ENCODE results near the gene UCN.
"Not testable (repeated sequence)": the region's sequence is repeated elsewhere in the genome, so short reads cannot be mapped to it uniquely, and the experiment has no call there.

Gene UCN

DNA sequence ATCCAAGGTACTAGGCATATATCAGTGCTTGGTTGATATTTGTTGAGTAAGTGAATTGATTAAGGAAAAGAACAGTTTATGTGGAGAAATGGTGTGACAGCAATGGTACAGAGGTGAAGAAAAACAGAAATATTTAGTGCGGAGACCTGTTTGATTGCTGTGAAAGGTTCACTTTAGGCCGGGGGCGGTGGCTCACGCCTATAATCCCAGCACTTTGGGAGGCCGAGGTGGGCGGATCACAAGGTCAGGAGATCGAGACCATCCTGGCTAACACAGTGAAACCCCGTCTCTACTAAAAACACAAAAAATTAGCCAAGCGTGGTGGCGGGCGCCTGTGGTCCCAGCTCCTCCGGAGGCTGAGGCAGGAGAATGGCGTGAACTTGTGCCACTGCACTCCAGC, 39.9 kb downstream of the UCN start:
- POLR2A ChIA-PET; H3K9me3 ChIP-seq (ENCODE audit: control insufficient read depth, insufficient read depth, low read depth, low read length); H3K36me3 ChIP-seq (ENCODE audit: control insufficient read depth in 2 of 2, insufficient read depth in 1 of 2, low read length in 2 of 2); H3K4me3 ChIP-seq (ENCODE audit: low read depth, low read length); H3K27ac ChIP-seq (ENCODE audit: extremely low read depth, low read depth, low read length); H3K4me1 ChIP-seq (ENCODE audit: control insufficient read depth, insufficient read depth, low read length): not testable (repeated sequence)
- TF ChIP-seq ZFHX2 (tag by site-specific recombination; conservative IDR thresholded peaks at IDR 0.05) (peak; percentile 56), EGR2 (tag by site-specific recombination; IDR thresholded peaks at IDR 0.05; ENCODE audit: low read depth) (peak; percentile 71)
- CTCF ChIA-PET, result interaction anchor here (1.8 kb wide), 1 partner anchor 35 kb away, joined by 8 read pairs; no protein-coding TSS in a partner anchor

- Histone ChIP-seq H3K9me3 (ENCODE audit: control insufficient read depth, insufficient read depth, low read depth, low read length) (no peaks in the 10 kb centered on the region), H3K4me3 (ENCODE audit: low read depth, low read length) (no peak overlapping the region), H3K27ac (ENCODE audit: extremely low read depth, low read depth, low read length) (no peak overlapping the region), H3K4me1 (ENCODE audit: control insufficient read depth, insufficient read depth, low read length) (peaks cover 9% of the 10 kb centered on the region), H3K36me3 (ENCODE audit: control insufficient read depth in 2 of 2, insufficient read depth in 1 of 2, low read length in 2 of 2) (no peaks in the 10 kb centered on the region)
- ChIA-PET POLR2A (interaction anchor here (1.0 kb wide), 1 partner anchor 15 kb away, joined by 3 read pairs; no protein-coding TSS in a partner anchor), CTCF (interaction anchor here (0.6 to 6.2 kb wide), 18 partner anchors 8 to 668 kb away, joined by 3 to 96 read pairs (median 5); partner anchors contain the start of gene TRIM54)
- no peak for TF ChIP-seq ZNF266 (tag by site-specific recombination; IDR thresholded peaks at IDR 0.05; ENCODE audit: low read depth)
- TF ChIP-seq ZNF335 (tag by site-specific recombination; conservative IDR thresholded peaks at IDR 0.05), result peak; percentile 38; the same call in 1 of the 2 replicates
Measured at GRCh38 chr2:27265536-27265870, 42.7 kb downstream of the UCN start.

- POLR2A ChIA-PET, result interaction anchor here (1.0 kb wide), 1 partner anchor 15 kb away, joined by 3 read pairs; no protein-coding TSS in a partner anchor
- CTCF ChIA-PET, result interaction anchor here (0.6 to 6.2 kb wide), 19 partner anchors 9 to 667 kb away, joined by 3 to 96 read pairs (median 5); partner anchors contain the start of gene TRIM54
- peaks cover 9% of the 10 kb centered on the region for H3K4me1 ChIP-seq (ENCODE audit: control insufficient read depth, insufficient read depth, low read length)
- no peaks in the 10 kb centered on the region for H3K9me3 ChIP-seq (ENCODE audit: control insufficient read depth, insufficient read depth, low read depth, low read length)
- no peak overlapping the region; the same call in 1 of the 2 replicates for H3K27ac ChIP-seq (ENCODE audit: extremely low read depth, low read depth, low read length)
- peak overlapping the region; percentile 25 for H3K4me3 ChIP-seq (ENCODE audit: low read depth, low read length)
- H3K36me3 ChIP-seq (ENCODE audit: control insufficient read depth in 2 of 2, insufficient read depth in 1 of 2, low read length in 2 of 2), result no peaks in the 10 kb centered on the region
- TF ChIP-seq ZNF174 (tag by site-specific recombination; IDR thresholded peaks at IDR 0.05) (no peak), ZNF292 (tag by site-specific recombination; IDR thresholded peaks at IDR 0.05; ENCODE audit: borderline replicate concordance, low read depth) (no peak), TSHZ1 (tag by site-specific recombination; IDR thresholded peaks at IDR 0.05; ENCODE audit: borderline replicate concordance) (no peak), GLIS2 (tag by site-specific recombination; IDR thresholded peaks at IDR 0.05) (peak; percentile 7; the same call in 1 of the 2 replicates), ZNF175 (tag by site-specific recombination; IDR thresholded peaks at IDR 0.05) (no peak), ZNF16 (tag by site-specific recombination; IDR thresholded peaks at IDR 0.05; ENCODE audit: low read depth) (no peak), ZNF777 (tag by site-specific recombination; IDR thresholded peaks at IDR 0.05; ENCODE audit: borderline replicate concordance) (peak; percentile 95), BCL11B (tag by site-specific recombination; IDR thresholded peaks at IDR 0.05; ENCODE audit: low read depth) (no peak), ZNF596 (tag by site-specific recombination; IDR thresholded peaks at IDR 0.05) (no peak), REPIN1 (tag by site-specific recombination; IDR thresholded peaks at IDR 0.05; ENCODE audit: low read depth) (no peak), ZNF211 (tag by site-specific recombination; IDR thresholded peaks at IDR 0.05; ENCODE audit: low read depth) (no peak), ZNF501 (tag by site-specific recombination; IDR thresholded peaks at IDR 0.05) (peak; percentile 35; the same call in 1 of the 2 replicates), KLF9 (tag by site-specific recombination; IDR thresholded peaks at IDR 0.05; ENCODE audit: low read depth) (no peak; the same call in 1 of the 2 replicates), ZNF555 (tag by site-specific recombination; conservative IDR thresholded peaks at IDR 0.05) (no peak)
- TF ChIP-seq, protein P1, sequence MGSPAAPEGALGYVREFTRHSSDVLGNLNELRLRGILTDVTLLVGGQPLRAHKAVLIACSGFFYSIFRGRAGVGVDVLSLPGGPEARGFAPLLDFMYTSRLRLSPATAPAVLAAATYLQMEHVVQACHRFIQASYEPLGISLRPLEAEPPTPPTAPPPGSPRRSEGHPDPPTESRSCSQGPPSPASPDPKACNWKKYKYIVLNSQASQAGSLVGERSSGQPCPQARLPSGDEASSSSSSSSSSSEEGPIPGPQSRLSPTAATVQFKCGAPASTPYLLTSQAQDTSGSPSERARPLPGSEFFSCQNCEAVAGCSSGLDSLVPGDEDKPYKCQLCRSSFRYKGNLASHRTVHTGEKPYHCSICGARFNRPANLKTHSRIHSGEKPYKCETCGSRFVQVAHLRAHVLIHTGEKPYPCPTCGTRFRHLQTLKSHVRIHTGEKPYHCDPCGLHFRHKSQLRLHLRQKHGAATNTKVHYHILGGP (tag by site-specific recombination; IDR thresholded peaks at IDR 0.05), result no peak
- TF ChIP-seq, protein P2, sequence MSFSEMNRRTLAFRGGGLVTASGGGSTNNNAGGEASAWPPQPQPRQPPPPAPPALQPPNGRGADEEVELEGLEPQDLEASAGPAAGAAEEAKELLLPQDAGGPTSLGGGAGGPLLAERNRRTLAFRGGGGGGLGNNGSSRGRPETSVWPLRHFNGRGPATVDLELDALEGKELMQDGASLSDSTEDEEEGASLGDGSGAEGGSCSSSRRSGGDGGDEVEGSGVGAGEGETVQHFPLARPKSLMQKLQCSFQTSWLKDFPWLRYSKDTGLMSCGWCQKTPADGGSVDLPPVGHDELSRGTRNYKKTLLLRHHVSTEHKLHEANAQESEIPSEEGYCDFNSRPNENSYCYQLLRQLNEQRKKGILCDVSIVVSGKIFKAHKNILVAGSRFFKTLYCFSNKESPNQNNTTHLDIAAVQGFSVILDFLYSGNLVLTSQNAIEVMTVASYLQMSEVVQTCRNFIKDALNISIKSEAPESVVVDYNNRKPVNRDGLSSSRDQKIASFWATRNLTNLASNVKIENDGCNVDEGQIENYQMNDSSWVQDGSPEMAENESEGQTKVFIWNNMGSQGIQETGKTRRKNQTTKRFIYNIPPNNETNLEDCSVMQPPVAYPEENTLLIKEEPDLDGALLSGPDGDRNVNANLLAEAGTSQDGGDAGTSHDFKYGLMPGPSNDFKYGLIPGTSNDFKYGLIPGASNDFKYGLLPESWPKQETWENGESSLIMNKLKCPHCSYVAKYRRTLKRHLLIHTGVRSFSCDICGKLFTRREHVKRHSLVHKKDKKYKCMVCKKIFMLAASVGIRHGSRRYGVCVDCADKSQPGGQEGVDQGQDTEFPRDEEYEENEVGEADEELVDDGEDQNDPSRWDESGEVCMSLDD (tag by site-specific recombination; IDR thresholded peaks at IDR 0.05), result peak; percentile 72
Measured at GRCh38 chr2:27264753-27265535, 43.3 kb downstream of the UCN start.

Measured in HEK293 (cell line).